ENCODE data around the gene PACSIN2.

DNA sequence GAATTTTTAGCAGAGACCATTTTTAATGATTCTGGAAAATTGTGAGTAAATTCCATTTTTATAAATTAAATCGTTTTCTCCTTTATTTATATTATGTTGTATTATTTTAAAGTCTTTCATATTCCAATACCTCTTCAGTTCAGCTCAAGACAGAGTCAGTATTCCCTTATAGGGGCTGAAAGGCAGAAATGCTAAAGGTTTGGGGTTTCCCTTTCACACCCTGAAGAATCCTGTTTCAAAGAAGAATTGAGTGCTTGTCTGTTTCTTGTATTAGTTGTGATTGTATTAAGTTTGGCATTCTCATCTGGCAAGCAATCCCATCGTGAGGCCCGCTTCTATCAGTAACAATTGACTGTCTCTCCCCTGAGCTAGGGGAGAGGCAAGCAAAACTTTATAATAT lies 57.4 kb downstream of the PACSIN2 start:
- TF ChIP-seq POLR2A (IDR thresholded peaks at IDR 0.05) (no peak), POLR2AphosphoS5 (IDR thresholded peaks at IDR 0.05) (no peak)

Data from breast epithelium (tissue), 3 donors.